Neural progenitor cell (in vitro differentiated cells): ENCODE data around the gene ING3. TPM values are rescaled to one million over a fixed set of nuclear protein-coding genes. Genes with fewer than 3 reads are reported as not detected.
"Not testable (repeated sequence)": the region's sequence is repeated elsewhere in the genome, so short reads cannot be mapped to it uniquely, and the experiment has no call there.

Experiments
- DNase-seq: peaks from one replicate; pipeline ENCODE4 v3.0.0-alpha.2; 2016; ENCODE audit warnings: low spot score
- H2AFZ ChIP-seq: fragments of 200-600 bp; sonication (generic); replicated peaks from 2 replicates; pipeline ENCODE4 v1.6.1; 2016; ENCODE audit warnings: antibody characterized with exemption
- H3F3A ChIP-seq: fragments of 200-600 bp; sonication (generic); 2 replicates; pipeline ENCODE4 v1.6.1; 2016; ENCODE audit warnings: antibody characterized with exemption, low read depth
- H3K27ac ChIP-seq: fragments of 200-600 bp; sonication (generic); 2 replicates; pipeline ENCODE4 v1.5.1; 2016; ENCODE audit warnings: mild to moderate bottlenecking
- H3K27me3 ChIP-seq: fragments of 200-600 bp; sonication (generic); 2 replicates; pipeline ENCODE4 v1.6.1; 2016; ENCODE audit warnings: mild to moderate bottlenecking, moderate library complexity
- H3K36me3 ChIP-seq: fragments of 200-600 bp; sonication (generic); 2 replicates; pipeline ENCODE4 v1.5.1; 2016
- H3K4me1 ChIP-seq: fragments of 200-600 bp; sonication (generic); 2 replicates; pipeline ENCODE4 v1.6.1; 2016; ENCODE audit warnings: mixed run types
- H3K4me2 ChIP-seq: fragments of 200-600 bp; sonication (generic); 2 replicates; pipeline ENCODE4 v1.6.1; 2016
- H3K4me3 ChIP-seq: fragments of 200-600 bp; sonication (generic); 2 replicates; pipeline ENCODE4 v1.5.1; 2016
- H3K79me2 ChIP-seq: fragments of 200-600 bp; sonication (generic); 2 replicates; pipeline ENCODE4 v1.6.1; 2016; ENCODE audit warnings: low read depth
- H3K9ac ChIP-seq: fragments of 200-600 bp; sonication (generic); 2 replicates; pipeline ENCODE4 v1.6.1; 2016
- H3K9me3 ChIP-seq: fragments of 200-600 bp; sonication (generic); 2 replicates; pipeline ENCODE4 v1.5.1; 2016; ENCODE audit warnings: low read depth
- H4K20me1 ChIP-seq: fragments of 200-600 bp; sonication (generic); 2 replicates; pipeline ENCODE4 v1.6.1; 2016; ENCODE audit warnings: low read depth
- H3K27ac Mint-ChIP-seq: 3 replicates; pipeline ENCODE4 v1.8.0; 2021; ENCODE audit warnings: mixed read lengths
- H3K27me3 Mint-ChIP-seq: 2 replicates; pipeline ENCODE4 v1.8.0; 2022; ENCODE audit warnings: low read depth, mild to moderate bottlenecking, inconsistent platforms, moderate library complexity, mixed read lengths; ENCODE audit not compliant: insufficient read depth
- H3K36me3 Mint-ChIP-seq: 3 replicates; pipeline ENCODE4 v1.8.0; 2021; ENCODE audit warnings: mixed read lengths
- H3K4me1 Mint-ChIP-seq: 3 replicates; pipeline ENCODE4 v1.8.0; 2021; ENCODE audit warnings: mixed read lengths
- H3K4me3 Mint-ChIP-seq: 3 replicates; pipeline ENCODE4 v1.8.0; 2021; ENCODE audit warnings: mild to moderate bottlenecking, moderate library complexity, mixed read lengths
- H3K9me3 Mint-ChIP-seq: 3 replicates; pipeline ENCODE4 v1.8.0; 2020; ENCODE audit warnings: mixed read lengths
- CTCF ChIP-seq: fragments of 200-600 bp; sonication (generic); IDR thresholded peaks from 2 replicates; pipeline ENCODE4 v1.5.1; 2017; ENCODE audit warnings: antibody characterized with exemption, mild to moderate bottlenecking
- EZH2 ChIP-seq: fragments of 200-600 bp; sonication (generic); IDR thresholded peaks from 2 replicates; pipeline ENCODE4 v1.6.1; 2017; ENCODE audit warnings: antibody characterized with exemption, mild to moderate bottlenecking, moderate library complexity
- EZH2phosphoT487 ChIP-seq: fragments of 200-600 bp; sonication (generic); IDR thresholded peaks from 2 replicates; pipeline ENCODE4 v1.6.1; 2017; ENCODE audit warnings: antibody characterized with exemption
- total RNA-seq: library from RNA; depleted of rRNA; stranded (reverse); fragments of >200 nt; gene quantifications from 2 replicates; pipeline ENCODE4 v1.2.3, GENCODE V29; 2015; ENCODE audit warnings: low replicate concordance

ING3 gene
- total RNA-seq, 1 donor from 2014 or later, result 32.0 TPM

GRCh38 chr7:120981117-120981516 lies 30.5 kb downstream of the ING3 start:
- H3K27me3 ChIP-seq, result no peaks in the 10 kb centered on the region

GRCh38 chr7:120981888-120982615 lies 31.5 kb downstream of the ING3 start:
- DNase-seq, result no peak
- H3K9me3 ChIP-seq, result no peaks in the 10 kb centered on the region
- Mint-ChIP-seq H3K27me3 (no peaks in the 10 kb centered on the region), H3K27ac (no peak overlapping the region), H3K4me3 (no peak overlapping the region), H3K4me1 (no peaks in the 10 kb centered on the region), H3K9me3 (no peaks in the 10 kb centered on the region), H3K36me3 (no peaks in the 10 kb centered on the region)
- no peak overlapping the region for H3K4me3 ChIP-seq
- H3K27me3 ChIP-seq, result no peaks in the 10 kb centered on the region
- no peaks in the 10 kb centered on the region for H4K20me1 ChIP-seq
- H3K9ac ChIP-seq, result no peak overlapping the region
- H3K36me3 ChIP-seq, result no peaks in the 10 kb centered on the region
- no peaks in the 10 kb centered on the region for H3K79me2 ChIP-seq
- no peak overlapping the region for H2AFZ ChIP-seq
- H3F3A ChIP-seq, result no peaks in the 10 kb centered on the region
- no peaks in the 10 kb centered on the region for H3K4me1 ChIP-seq
- no peak overlapping the region for H3K27ac ChIP-seq
- H3K4me2 ChIP-seq, result no peak overlapping the region
- TF ChIP-seq EZH2, result no peak
- no peak for TF ChIP-seq EZH2phosphoT487
- TF ChIP-seq CTCF, result no peak

More at GRCh38 chr7:120981117-120981516, 30.5 kb downstream of the ING3 start:
- H3K4me3 ChIP-seq, result no peak overlapping the region
- H3K9ac ChIP-seq, result no peak overlapping the region
- H3K4me2 ChIP-seq, result no peak overlapping the region
- H4K20me1 ChIP-seq, result no peaks in the 10 kb centered on the region
- Mint-ChIP-seq H3K27me3 (no peaks in the 10 kb centered on the region), H3K36me3 (no peaks in the 10 kb centered on the region), H3K4me1 (no peaks in the 10 kb centered on the region), H3K27ac (no peak overlapping the region), H3K9me3 (no peaks in the 10 kb centered on the region), H3K4me3 (no peak overlapping the region)
- H3K36me3 ChIP-seq, result no peaks in the 10 kb centered on the region
- TF ChIP-seq EZH2phosphoT487 (no peak), EZH2 (no peak), CTCF (no peak)
- no peaks in the 10 kb centered on the region for H3K4me1 ChIP-seq
- no peak overlapping the region for H3K27ac ChIP-seq
- DNase-seq, result no peak
- H3K9me3 ChIP-seq, result no peaks in the 10 kb centered on the region
- no peaks in the 10 kb centered on the region for H3F3A ChIP-seq
- H2AFZ ChIP-seq, result no peak overlapping the region
- no peaks in the 10 kb centered on the region for H3K79me2 ChIP-seq

- H3K4me3 Mint-ChIP-seq, H3K4me1 ChIP-seq, H3K4me3 ChIP-seq, H3K9ac ChIP-seq, H2AFZ ChIP-seq, H3F3A ChIP-seq, H3K27me3 ChIP-seq, DNase-seq, H4K20me1 ChIP-seq, H3K4me2 ChIP-seq, H3K27ac Mint-ChIP-seq, H3K27ac ChIP-seq, H3K36me3 ChIP-seq, H3K9me3 ChIP-seq, H3K36me3 Mint-ChIP-seq, H3K27me3 Mint-ChIP-seq, H3K4me1 Mint-ChIP-seq, H3K79me2 ChIP-seq, H3K9me3 Mint-ChIP-seq: not testable (repeated sequence)
Measured at GRCh38 chr7:120983592-120983991, 33.0 kb downstream of the ING3 start.

- H3K4me3 ChIP-seq, result no peak overlapping the region
- no peak for DNase-seq
- Mint-ChIP-seq H3K27ac (no peak overlapping the region), H3K36me3 (no peaks in the 10 kb centered on the region), H3K4me1 (peaks cover 14% of the 10 kb centered on the region), H3K9me3 (no peaks in the 10 kb centered on the region), H3K27me3 (peaks cover 3% of the 10 kb centered on the region), H3K4me3 (no peak overlapping the region)
- H3K4me2 ChIP-seq, result no peak overlapping the region
- H3K79me2 ChIP-seq, result no peaks in the 10 kb centered on the region
- no peaks in the 10 kb centered on the region for H3K36me3 ChIP-seq
- no peak overlapping the region for H3K9ac ChIP-seq
- no peak overlapping the region for H3K27ac ChIP-seq
- H3F3A ChIP-seq, result no peaks in the 10 kb centered on the region
- H3K9me3 ChIP-seq, result no peaks in the 10 kb centered on the region
- peaks cover 10% of the 10 kb centered on the region for H3K4me1 ChIP-seq
- no peak overlapping the region for H2AFZ ChIP-seq
- H3K27me3 ChIP-seq, result peaks cover 18% of the 10 kb centered on the region
- no peaks in the 10 kb centered on the region for H4K20me1 ChIP-seq
- TF ChIP-seq EZH2phosphoT487, result no peak
- TF ChIP-seq EZH2, result no peak
Measured at GRCh38 chr7:120984406-120984805, 33.8 kb downstream of the ING3 start.
